Transverse colon (tissue), 4 donors: Measurements from ENCODE around the gene PIK3C2G.

Experiments
- CTCF ChIP-seq, 5 experiments: fragments of 200-600 bp in 3 of 5; fragments of 450-650 bp in 2 of 5; sonication (generic) in 3 of 5; IDR thresholded peaks; 1 replicate in 2 of 5; 2 replicates in 3 of 5; pipeline ENCODE4 v1.5.1; 2016 to 2017; ENCODE audit warnings: antibody characterized with exemption in 5 of 5, inconsistent platforms in 3 of 5, mild to moderate bottlenecking in 2 of 5, moderate library complexity in 1 of 5
- EP300 ChIP-seq: sonication (generic); formaldehyde crosslinking; IDR thresholded peaks from one replicate; pipeline ENCODE4 v1.6.1; 2017; ENCODE audit warnings: antibody characterized with exemption, low read depth
- POLR2A ChIP-seq: fragments of 450-650 bp; IDR thresholded peaks from one replicate; pipeline ENCODE4 v1.6.1; 2016; ENCODE audit warnings: antibody characterized with exemption, mild to moderate bottlenecking, moderate library complexity
- POLR2AphosphoS5 ChIP-seq, 3 donors: sonication (generic); formaldehyde crosslinking; IDR thresholded peaks; one replicate each; pipeline ENCODE4 v1.6.1; 2016; ENCODE audit warnings: antibody characterized with exemption in 3 of 3

- TF ChIP-seq POLR2A (no peak), POLR2AphosphoS5 (IDR thresholded peaks at IDR 0.05) (no peak), CTCF (IDR thresholded peaks at IDR 0.05) (no peak), EP300 (no peak)
Observed at GRCh38 chr12:18402872-18403611, 141.7 kb downstream of the PIK3C2G start.
